ENCODE measurements around the gene SIPA1L3. TPM values are rescaled to one million over a fixed set of nuclear protein-coding genes. Genes with fewer than 3 reads are reported as not detected.

The SIPA1L3 gene
- total RNA-seq, 3 donors from 2014 or later = 93.6 to 173 (median 144) TPM

GRCh38 chr19:38046254-38047048, 139.4 kb downstream of the SIPA1L3 start:
- Histone ChIP-seq H3K9me3 (no peaks in the 10 kb centered on the region), H3K4me1 (ENCODE audit: low read depth) (no peaks in the 10 kb centered on the region), H3K36me3 (ENCODE audit: low read depth) (no peaks in the 10 kb centered on the region), H3K4me3 (no peak overlapping the region)
- intact Hi-C loops (cut with DNase I, micrococcal nuclease) = no loop called here
- DNase-seq (peak in 2 of 3 donors; percentile 13 to 71), ATAC-seq (peak; percentile 30)
- no peak for TF ChIP-seq CTCF (IDR thresholded peaks at IDR 0.05)

- Histone ChIP-seq H3K4me1 (ENCODE audit: low read depth) (no peaks in the 10 kb centered on the region), H3K9me3 (no peaks in the 10 kb centered on the region), H3K4me3 (no peak overlapping the region), H3K36me3 (ENCODE audit: low read depth) (no peaks in the 10 kb centered on the region)
- no peak for TF ChIP-seq CTCF (IDR thresholded peaks at IDR 0.05)
- ATAC-seq (no peak), DNase-seq (no peak)
- intact Hi-C loops (cut with DNase I, micrococcal nuclease) = no loop called here
These were observed 140.0 kb downstream of the SIPA1L3 start for GRCh38 chr19:38047049-38047438.

- no peak overlapping the region for H3K4me3 ChIP-seq
- intact Hi-C loops (cut with DNase I, micrococcal nuclease) = no loop called here
- no peak for TF ChIP-seq CTCF (IDR thresholded peaks at IDR 0.05)
These were observed 140.6 kb downstream of the SIPA1L3 start for GRCh38 chr19:38047641-38048040.

GRCh38 chr19:38049105-38049649, 142.2 kb downstream of the SIPA1L3 start:
- Histone ChIP-seq H3K36me3 (ENCODE audit: low read depth) (no peaks in the 10 kb centered on the region), H3K4me3 (no peak overlapping the region), H3K9me3 (no peaks in the 10 kb centered on the region), H3K4me1 (ENCODE audit: low read depth) (no peaks in the 10 kb centered on the region)
- ATAC-seq (peak; percentile 66), DNase-seq (peak in 1 of 3 donors; percentile 30)
- intact Hi-C loops (cut with DNase I, micrococcal nuclease) = no loop called here
- TF ChIP-seq CTCF (IDR thresholded peaks at IDR 0.05) = no peak

More at GRCh38 chr19:38047641-38048040, 140.6 kb downstream of the SIPA1L3 start:
- H3K4me1 ChIP-seq (ENCODE audit: low read depth) = no peaks in the 10 kb centered on the region
- no peak for DNase-seq
- no peaks in the 10 kb centered on the region for H3K36me3 ChIP-seq (ENCODE audit: low read depth)
- no peak for ATAC-seq
- no peaks in the 10 kb centered on the region for H3K9me3 ChIP-seq

GRCh38 chr19:38055010-38055409, 148.0 kb downstream of the SIPA1L3 start:
- Histone ChIP-seq H3K4me1 (ENCODE audit: low read depth) (peaks cover 13% of the 10 kb centered on the region), H3K9me3 (no peaks in the 10 kb centered on the region), H3K36me3 (ENCODE audit: low read depth) (no peaks in the 10 kb centered on the region), H3K4me3 (no peak overlapping the region)
- DNase-seq (no peak), ATAC-seq (no peak)
- no peak for TF ChIP-seq CTCF (IDR thresholded peaks at IDR 0.05)
- intact Hi-C loops (cut with DNase I, micrococcal nuclease) = no loop called here
